HCT116 (cell line): ENCODE results near the gene H6PD. TPM values are rescaled to one million over a fixed set of nuclear protein-coding genes. Genes with fewer than 3 reads are reported as not detected.

Source experiments
- ATAC-seq: fragments of 200-7000 bp; cut with Tn5 transposase; 2 replicates; pipeline ENCODE4 v1.9.1; 2020; ENCODE audit warnings: mild to moderate bottlenecking, moderate library complexity
- BruUV-seq: library from RNA; stranded (reverse); fragments of 400-500 nt; replicated peaks from 2 replicates; lab custom pipeline; 2021; lab: Mats Ljungman, UMichigan
- CTCF ChIA-PET: fragments of 300-600 bp; sonication (Branson Sonifier 250); formaldehyde crosslinking; loops from one replicate; lab custom pipeline; 2021; ENCODE audit warnings: antibody characterized with exemption; lab: Charles Lee
- POLR2A ChIA-PET: fragments of 300-600, 350-600 bp; sonication (Branson Sonifier 250); formaldehyde crosslinking; loops from one replicate; lab custom pipeline; 2021; ENCODE audit warnings: antibody characterized with exemption; lab: Charles Lee
- RAD21 ChIA-PET, 2 experiments: fragments of 300-600 bp; sonication (Branson Sonifier 250); formaldehyde crosslinking; loops; one replicate each; lab custom pipeline; 2023; ENCODE audit warnings: low total read pairs in 2 of 2; ENCODE audit not compliant: uncharacterized antibody in 2 of 2, unreplicated experiment in 2 of 2, low non-redundant PET in 1 of 2; lab: Charles Lee
- DNase-seq: peaks from one replicate; pipeline ENCODE4 v3.0.0-alpha.2; 2010; ENCODE audit warnings: low read depth, low spot score
- H2AFZ ChIP-seq: fragments of 200-600 bp; shearing (Covaris generic), sonication (generic); 2 replicates; pipeline ENCODE4 v1.6.1; 2017; ENCODE audit warnings: low read depth, mixed run types, mixed read lengths, antibody characterized with exemption, low read length; ENCODE audit not compliant: poor library complexity, severe bottlenecking
- H3K27ac ChIP-seq: 2 replicates; pipeline ENCODE4 v1.5.1; 2012; ENCODE audit warnings: low read depth, low read length
- H3K27me3 ChIP-seq: fragments of 200-600 bp; sonication (generic); 2 replicates; pipeline ENCODE4 v1.6.1; 2016; ENCODE audit warnings: mixed run types, low read length, mixed read lengths; ENCODE audit not compliant: insufficient read depth
- H3K36me3 ChIP-seq, 2 experiments: fragments of 200-500 bp in 1 of 2; fragments of 200-600 bp in 1 of 2; sonication (Bioruptor generic) in 1 of 2; sonication (generic) in 1 of 2; 2 replicates each; pipeline versions ENCODE4 v1.5.1 to v1.6.1; 2014 to 2016; ENCODE audit warnings: low read length in 2 of 2, inconsistent platforms in 1 of 2, mixed read lengths in 1 of 2, mixed run types in 1 of 2; ENCODE audit not compliant: insufficient read depth in 2 of 2, control insufficient read depth in 1 of 2
- H3K4me1 ChIP-seq, 2 experiments: fragments of 200-600 bp in 1 of 2; sonication (generic) in 1 of 2; 2 replicates each; pipeline versions ENCODE4 v1.5.1 to v1.6.1; 2012 to 2017; ENCODE audit warnings: low read length in 2 of 2, inconsistent platforms in 1 of 2, mild to moderate bottlenecking in 1 of 2, mixed read lengths in 1 of 2, mixed run types in 1 of 2, moderate library complexity in 1 of 2; ENCODE audit not compliant: insufficient read depth in 2 of 2, control insufficient read depth in 1 of 2
- H3K4me2 ChIP-seq: fragments of 200-600 bp; sonication (generic); 2 replicates; pipeline ENCODE4 v1.6.1; 2017; ENCODE audit warnings: mixed run types, low read length, mixed read lengths
- H3K4me3 ChIP-seq, 2 experiments: fragments of 200-600 bp in 1 of 2; sonication (generic) in 1 of 2; replicated peaks in 1 of 2; 2 replicates each; pipeline ENCODE4 v1.5.1; 2011 to 2016; ENCODE audit warnings: low read length in 2 of 2, control low read depth in 1 of 2, low read depth in 1 of 2, mild to moderate bottlenecking in 1 of 2, mixed read lengths in 1 of 2, mixed run types in 1 of 2
- H3K79me2 ChIP-seq: fragments of 200-600 bp; sonication (generic); 2 replicates; pipeline ENCODE4 v1.6.1; 2017; ENCODE audit warnings: mild to moderate bottlenecking, mixed run types, low read length, moderate library complexity, mixed read lengths; ENCODE audit not compliant: insufficient read depth
- H3K9ac ChIP-seq: fragments of 200-600 bp; sonication (generic); 2 replicates; pipeline ENCODE4 v1.6.1; 2016; ENCODE audit warnings: low read length, mixed read lengths
- H3K9me2 ChIP-seq: fragments of 200-600 bp; sonication (generic), shearing (Covaris generic); 2 replicates; pipeline ENCODE4 v1.6.1; 2017; ENCODE audit warnings: mixed run types, mild to moderate bottlenecking, moderate library complexity; ENCODE audit not compliant: insufficient read depth
- H3K9me3 ChIP-seq, 2 experiments: fragments of 200-500 bp in 1 of 2; fragments of 200-600 bp in 1 of 2; sonication (Bioruptor generic) in 1 of 2; sonication (generic) in 1 of 2; 2 replicates each; pipeline ENCODE4 v1.6.1; 2014 to 2017; ENCODE audit warnings: low read length in 2 of 2, mixed read lengths in 2 of 2, inconsistent platforms in 1 of 2, low read depth in 1 of 2, mild to moderate bottlenecking in 1 of 2, mixed run types in 1 of 2, moderate library complexity in 1 of 2; ENCODE audit not compliant: control insufficient read depth in 1 of 2, insufficient read depth in 1 of 2
- H4K20me1 ChIP-seq: fragments of 200-600 bp; sonication (generic), shearing (Covaris generic); 2 replicates; pipeline ENCODE4 v1.6.1; 2017; ENCODE audit warnings: mixed run types, mild to moderate bottlenecking, moderate library complexity; ENCODE audit not compliant: insufficient read depth
- CBX3 ChIP-seq: IDR thresholded peaks from 2 replicates; pipeline ENCODE4 v1.6.1; 2012; ENCODE audit warnings: low read depth
- CEBPB ChIP-seq: IDR thresholded peaks from 2 replicates; pipeline ENCODE4 v1.6.1; 2012; ENCODE audit warnings: low read depth
- EGR1 ChIP-seq: IDR thresholded peaks from 2 replicates; pipeline ENCODE4 v1.6.1; 2012; ENCODE audit warnings: low read depth
- EZH2phosphoT487 ChIP-seq: fragments of 200-600 bp; IDR thresholded peaks from 2 replicates; pipeline ENCODE4 v1.6.1; 2018; ENCODE audit warnings: antibody characterized with exemption, borderline replicate concordance
- FOSL1 ChIP-seq: IDR thresholded peaks from 2 replicates; pipeline ENCODE4 v1.6.1; 2012; ENCODE audit warnings: low read depth
- JUND ChIP-seq: IDR thresholded peaks from 2 replicates; pipeline ENCODE4 v1.6.1; 2012
- POLR2AphosphoS5 ChIP-seq: IDR thresholded peaks from 2 replicates; pipeline ENCODE4 v1.6.1; 2011; ENCODE audit warnings: mild to moderate bottlenecking, low read depth, low read length, moderate library complexity
- REST ChIP-seq: IDR thresholded peaks from 2 replicates; pipeline ENCODE4 v1.6.1; 2012; ENCODE audit warnings: low read depth
- SIN3A ChIP-seq: IDR thresholded peaks from 2 replicates; pipeline ENCODE4 v1.6.1; 2012; ENCODE audit warnings: low read depth
- YY1 ChIP-seq: IDR thresholded peaks from 2 replicates; pipeline ENCODE4 v1.6.1; 2011; ENCODE audit warnings: low read length, low read depth, moderate library complexity, mild to moderate bottlenecking; ENCODE audit not compliant: insufficient replicate concordance; ENCODE audit errors: extremely low read depth
- ZBTB33 ChIP-seq: IDR thresholded peaks from 2 replicates; pipeline ENCODE4 v1.6.1; 2011; ENCODE audit warnings: mild to moderate bottlenecking, low read length, moderate library complexity; ENCODE audit not compliant: insufficient replicate concordance; ENCODE audit errors: extremely low read depth
- intact Hi-C: fragments of 100-400 bp; cut with micrococcal nuclease; formaldehyde crosslinking; loops from 2 replicates; pipeline ENCODE4 v1.10.0; 2022
- total RNA-seq: library from RNA; stranded (reverse); gene quantifications from one replicate; pipeline ENCODE4 v1.2.1, GENCODE V29; 2021; ENCODE audit not compliant: unreplicated experiment
- TF ChIP-seq, protein P1 (sequence below), 3 experiments: fragments of 200-600 bp in 1 of 3; sonication (generic) in 1 of 3; IDR thresholded peaks in 2 of 3; conservative IDR thresholded peaks in 1 of 3; 2 replicates each; pipeline ENCODE4 v1.5.1; 2012 to 2017; ENCODE audit warnings: low read depth in 2 of 3, low read length in 2 of 3, antibody characterized with exemption in 1 of 3, borderline replicate concordance in 1 of 3, control low read depth in 1 of 3, mild to moderate bottlenecking in 1 of 3, mixed read lengths in 1 of 3, mixed run types in 1 of 3, moderate library complexity in 1 of 3; ENCODE audit not compliant: insufficient read depth in 1 of 3

H6PD gene
- total RNA-seq, 1 experiment from 2014 or later: 16.2 TPM

- H2AFZ ChIP-seq: no peak overlapping the region
- ChIA-PET RAD21 (no interaction called here), CTCF (interaction anchor here (1.2 to 1.3 kb wide), 2 partner anchors 11 to 83 kb away, joined by 4 to 9 read pairs; no protein-coding TSS in a partner anchor), POLR2A (no interaction called here)
- no peaks in the 10 kb centered on the region for H3K79me2 ChIP-seq
- BruUV-seq: no TSS peak
- H3K36me3 ChIP-seq: no peaks in the 10 kb centered on the region
- TF ChIP-seq POLR2AphosphoS5 (no peak), EGR1 (no peak), JUND (no peak), YY1 (no peak), SIN3A (no peak), ZBTB33 (no peak), REST (no peak), EZH2phosphoT487 (no peak), FOSL1 (no peak), CEBPB (no peak), CBX3 (no peak)
- TF ChIP-seq, protein P1, sequence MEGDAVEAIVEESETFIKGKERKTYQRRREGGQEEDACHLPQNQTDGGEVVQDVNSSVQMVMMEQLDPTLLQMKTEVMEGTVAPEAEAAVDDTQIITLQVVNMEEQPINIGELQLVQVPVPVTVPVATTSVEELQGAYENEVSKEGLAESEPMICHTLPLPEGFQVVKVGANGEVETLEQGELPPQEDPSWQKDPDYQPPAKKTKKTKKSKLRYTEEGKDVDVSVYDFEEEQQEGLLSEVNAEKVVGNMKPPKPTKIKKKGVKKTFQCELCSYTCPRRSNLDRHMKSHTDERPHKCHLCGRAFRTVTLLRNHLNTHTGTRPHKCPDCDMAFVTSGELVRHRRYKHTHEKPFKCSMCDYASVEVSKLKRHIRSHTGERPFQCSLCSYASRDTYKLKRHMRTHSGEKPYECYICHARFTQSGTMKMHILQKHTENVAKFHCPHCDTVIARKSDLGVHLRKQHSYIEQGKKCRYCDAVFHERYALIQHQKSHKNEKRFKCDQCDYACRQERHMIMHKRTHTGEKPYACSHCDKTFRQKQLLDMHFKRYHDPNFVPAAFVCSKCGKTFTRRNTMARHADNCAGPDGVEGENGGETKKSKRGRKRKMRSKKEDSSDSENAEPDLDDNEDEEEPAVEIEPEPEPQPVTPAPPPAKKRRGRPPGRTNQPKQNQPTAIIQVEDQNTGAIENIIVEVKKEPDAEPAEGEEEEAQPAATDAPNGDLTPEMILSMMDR (IDR thresholded peaks at IDR 0.05 in 2 of 3, conservative IDR thresholded peaks at IDR 0.05 in 1 of 3; ENCODE audit: borderline replicate concordance in 1 of 3, insufficient read depth in 1 of 3, low read depth in 2 of 3, low read length in 2 of 3): no peak
- ATAC-seq (no peak), DNase-seq (no peak)
- H3K27ac ChIP-seq: no peak overlapping the region
- no peaks in the 10 kb centered on the region for H3K9me2 ChIP-seq
- no peak overlapping the region for H3K9ac ChIP-seq
- no peak overlapping the region for H3K4me2 ChIP-seq
- intact Hi-C loops: no loop called here
- peaks cover 2 to 15% of the 10 kb centered on the region in 2 experiments; a peak in 2 of 4 replicates for H3K4me1 ChIP-seq
- no peak overlapping the region for H3K4me3 ChIP-seq
- no peaks in the 10 kb centered on the region for H3K9me3 ChIP-seq
- H3K27me3 ChIP-seq: no peaks in the 10 kb centered on the region
- no peaks in the 10 kb centered on the region for H4K20me1 ChIP-seq
Measured at GRCh38 chr1:9193233-9193625, 41.3 kb upstream of the H6PD start.
